Inflammatory macrophage (primary cell): ENCODE measurements around the gene FXYD3.
"Not testable (repeated sequence)": the region's sequence is repeated elsewhere in the genome, so short reads cannot be mapped to it uniquely, and the experiment has no call there.

Experiments
- DNase-seq, 2 donors: peaks; one replicate each; pipeline ENCODE4 v3.0.0-alpha.2; 2020 to 2022

FXYD3 gene

DNA sequence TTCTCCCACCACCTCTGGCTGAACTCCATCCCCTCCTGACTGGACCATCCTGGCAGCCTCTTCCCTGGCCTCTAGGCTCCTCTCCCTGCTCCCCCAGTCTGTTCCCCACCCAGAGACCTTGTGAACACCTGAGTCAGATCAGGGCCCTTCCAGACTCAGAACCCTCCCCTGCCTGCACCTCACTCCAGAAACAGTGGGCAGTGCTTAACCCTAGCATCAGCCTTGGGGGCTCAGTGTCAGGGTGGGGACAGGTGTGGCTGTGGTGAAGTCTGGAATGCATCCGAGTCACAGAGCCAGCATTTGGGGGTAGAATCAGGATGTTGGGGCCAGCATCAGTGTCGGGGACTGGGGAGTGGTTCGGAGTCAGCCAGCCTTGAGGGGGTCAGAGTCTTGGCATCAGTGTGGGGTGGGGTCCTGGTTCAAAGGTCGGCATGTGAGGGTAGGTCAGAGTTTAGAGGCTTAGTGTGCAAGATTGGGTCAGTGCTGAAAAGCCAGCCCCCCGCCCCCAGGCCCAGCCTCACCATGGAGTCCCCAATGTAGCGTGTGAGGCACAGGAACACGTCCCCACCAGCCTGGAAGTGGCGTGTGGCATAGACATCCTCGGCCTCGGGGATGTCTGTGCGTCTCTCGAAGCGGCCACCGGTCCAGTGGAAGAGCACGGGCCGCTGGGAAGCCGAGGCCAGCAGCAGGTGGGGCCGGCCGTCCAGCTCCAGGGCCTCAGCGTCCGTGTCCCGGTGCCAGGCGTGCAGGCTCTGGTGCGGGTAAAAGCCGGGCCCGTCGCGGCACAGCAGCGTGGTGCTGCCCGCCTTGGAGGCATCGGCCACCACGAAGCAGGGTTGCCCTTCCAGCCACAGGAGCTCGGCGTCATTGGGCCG, 10.4 kb downstream of the FXYD3 start:
- no peak for DNase-seq

DNA sequence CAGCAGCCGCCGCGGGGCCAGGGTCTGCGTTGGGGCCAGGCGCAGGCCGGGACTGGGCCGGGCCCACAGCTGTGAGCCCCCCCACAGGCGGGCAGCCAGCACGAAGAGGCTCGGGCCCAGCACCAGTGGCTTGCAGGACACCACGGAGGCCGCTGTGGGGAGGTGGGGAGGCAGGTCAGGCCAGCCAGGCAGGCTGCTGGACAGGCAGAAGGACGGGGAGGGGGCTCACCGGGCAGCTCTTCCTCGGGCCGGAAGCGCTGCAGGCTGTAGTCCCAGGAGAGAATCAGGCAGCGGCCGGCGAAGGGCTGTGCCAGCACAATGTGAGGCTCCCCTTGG, 11.0 kb downstream of the FXYD3 start:
- no peak for DNase-seq

DNA sequence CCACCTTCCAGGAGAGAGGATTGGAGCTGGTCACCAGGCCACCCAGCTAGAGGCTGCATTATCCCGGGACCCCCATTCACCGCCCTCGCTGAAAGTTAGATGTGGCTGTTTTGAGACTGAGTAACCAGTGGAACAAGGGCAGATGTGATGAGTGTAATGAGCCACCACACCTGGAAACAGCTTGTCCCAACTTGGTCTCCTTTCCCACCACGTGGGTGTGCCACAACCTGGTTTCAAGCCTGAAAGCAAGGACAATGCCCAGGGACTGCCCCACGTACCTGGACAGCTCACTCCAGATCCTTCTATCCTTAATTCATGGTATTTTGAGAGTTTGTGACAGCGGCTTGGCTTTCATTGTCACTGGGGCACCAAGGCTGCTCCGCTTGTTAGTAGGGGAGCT, 12.2 kb downstream of the FXYD3 start:
- no peak for DNase-seq

- DNase-seq: no peak
Measured at GRCh38 chr19:35128398-35129057, 12.9 kb downstream of the FXYD3 start.

- DNase-seq: not testable (repeated sequence)
Measured at GRCh38 chr19:35129724-35130274, 14.2 kb downstream of the FXYD3 start.

DNA sequence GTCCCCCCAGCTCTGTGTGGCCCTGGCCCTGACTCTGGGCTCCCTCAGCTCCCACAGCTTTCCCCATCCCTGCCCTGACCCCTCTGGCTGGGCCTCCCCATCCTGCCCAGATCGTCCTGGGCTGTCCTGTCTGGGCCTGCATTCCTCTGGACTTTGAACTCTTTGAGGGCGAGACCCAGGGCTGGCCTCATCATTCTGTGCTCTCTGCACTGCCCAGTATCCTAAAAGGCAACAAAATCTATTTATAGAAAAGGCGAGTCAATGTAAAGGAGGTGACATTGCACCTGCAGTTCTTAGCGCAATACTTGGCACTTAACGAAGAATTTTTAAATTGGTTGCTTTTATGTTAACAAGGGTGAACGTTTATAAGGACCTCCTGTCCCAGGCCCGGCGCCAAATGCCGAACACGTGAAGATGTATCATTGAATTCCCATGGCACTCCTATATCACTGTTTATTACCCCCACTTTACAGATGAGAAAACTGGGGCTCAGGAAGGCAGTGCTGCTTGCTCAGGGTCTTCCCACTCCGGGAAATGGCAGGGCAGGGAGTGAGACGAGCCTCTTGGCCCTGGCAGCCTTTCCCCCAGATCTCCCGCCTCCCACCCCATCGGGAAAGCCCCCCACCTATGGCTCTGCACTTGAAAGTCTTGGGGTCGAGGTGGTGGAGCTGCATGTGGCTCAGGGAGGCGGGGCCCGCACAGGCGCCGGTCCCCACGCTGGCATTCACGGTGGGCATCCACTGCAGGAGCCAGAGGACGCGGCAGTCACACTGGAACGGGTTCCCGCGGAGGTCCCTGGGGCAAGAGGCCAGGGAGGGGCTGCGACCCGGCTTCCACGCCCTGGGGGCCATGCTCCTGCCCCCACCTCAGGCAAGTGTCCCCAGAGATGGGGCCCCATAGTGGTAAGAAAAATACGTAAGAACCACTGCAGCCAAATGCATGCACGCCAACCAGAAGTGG, 15.4 kb downstream of the FXYD3 start:
- DNase-seq: no peak

- no peak for DNase-seq
Measured at GRCh38 chr19:35132254-35132653, 16.6 kb downstream of the FXYD3 start.

DNA sequence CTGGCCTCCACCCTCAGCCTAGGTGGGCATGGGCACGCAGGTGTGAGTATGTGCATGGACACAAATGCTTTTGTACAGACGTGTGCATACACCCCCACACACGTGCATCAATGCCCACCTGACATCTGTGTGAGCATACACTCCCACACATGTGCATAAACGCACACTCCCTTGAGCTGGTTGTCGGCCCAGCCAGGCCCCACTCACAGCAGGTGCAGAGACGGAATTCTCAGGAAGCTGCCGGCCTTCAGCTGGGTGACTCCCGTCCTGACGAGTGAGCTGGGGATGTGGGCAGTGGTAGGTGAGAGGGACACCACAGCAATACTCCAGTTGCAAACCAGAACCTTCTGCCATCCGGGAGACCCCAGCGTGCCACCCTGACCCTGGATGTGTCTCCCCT, 18.2 kb downstream of the FXYD3 start:
- DNase-seq: no peak

GRCh38 chr19:35134601-35135242, 19.1 kb downstream of the FXYD3 start, which contains the start of gene LGI4:
TSS of gene LGI4 (minus strand) at chr19:35135059. CDS start at chr19:35134680, 379 bp downstream.
- DNase-seq: no peak

GRCh38 chr19:35135389-35135909, 19.8 kb downstream of the FXYD3 start:
- peak; percentile 67 to 70 for DNase-seq

DNA sequence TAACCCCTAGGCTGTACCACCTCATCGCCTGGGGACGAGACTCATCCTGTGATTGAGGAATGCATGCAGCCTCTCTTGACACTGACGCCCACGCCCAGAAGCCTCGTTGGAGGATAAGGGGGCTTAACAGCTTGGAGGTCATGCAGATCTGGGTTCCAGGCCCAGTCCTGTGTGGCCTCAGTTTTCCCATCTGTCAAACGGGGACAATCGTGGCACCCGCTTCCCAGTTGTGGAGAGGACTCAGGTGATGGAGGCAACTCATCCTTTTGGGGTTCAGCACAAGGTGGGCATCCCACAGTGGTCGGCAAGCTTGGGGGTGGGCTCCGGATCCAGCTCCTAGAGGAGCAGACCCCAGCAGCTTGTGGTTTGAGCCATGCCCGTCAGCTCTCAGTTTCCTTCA, 20.6 kb downstream of the FXYD3 start:
- no peak for DNase-seq

GRCh38 chr19:35136977-35137702, 21.5 kb downstream of the FXYD3 start:
- no peak for DNase-seq

GRCh38 chr19:35138305-35138892, 22.8 kb downstream of the FXYD3 start, which contains the start of gene FXYD1:
TSS of gene FXYD1 (plus strand) at chr19:35138824. CDS start at chr19:35140080, 1,256 bp downstream.
- DNase-seq: no peak

- no peak for DNase-seq
Measured at GRCh38 chr19:35140207-35140961, 24.8 kb downstream of the FXYD3 start.

- DNase-seq: peak; percentile 82 to 89
Measured at GRCh38 chr19:35140962-35141836, 25.6 kb downstream of the FXYD3 start.

GRCh38 chr19:35141837-35142605, 26.4 kb downstream of the FXYD3 start:
- DNase-seq: peak; percentile 43 to 55

DNA sequence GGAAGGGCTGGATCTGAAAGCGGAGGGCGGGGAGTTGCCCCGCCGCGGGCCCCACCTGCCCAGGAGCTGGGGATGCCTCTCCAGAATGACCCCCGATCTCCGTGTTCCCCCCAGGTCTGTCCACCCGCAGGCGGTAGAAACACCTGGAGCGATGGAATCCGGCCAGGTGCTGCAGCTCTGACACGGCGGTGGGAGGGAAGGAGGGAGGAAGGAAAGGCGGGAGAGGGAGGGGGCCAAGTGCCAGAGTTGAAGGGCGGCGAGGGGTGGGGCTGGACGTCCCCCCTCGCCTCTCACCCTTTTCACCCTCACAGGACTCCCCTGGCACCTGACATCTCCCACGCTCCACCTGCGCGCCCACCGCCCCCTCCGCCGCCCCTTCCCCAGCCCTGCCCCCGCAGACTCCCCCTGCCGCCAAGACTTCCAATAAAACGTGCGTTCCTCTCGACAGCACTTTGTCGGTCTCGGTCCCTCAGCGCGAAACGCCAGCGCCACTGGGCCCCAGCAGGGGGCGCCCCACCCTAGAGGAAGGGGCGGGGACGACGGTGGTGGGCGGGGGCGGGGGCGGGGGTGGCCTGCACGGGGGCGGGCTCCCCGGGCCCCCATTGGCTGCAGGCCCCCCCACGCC, 27.1 kb downstream of the FXYD3 start:
- DNase-seq: peak in 1 of 2 donors; percentile 39
